Measurements from ENCODE around the gene ZNF532.

DNA sequence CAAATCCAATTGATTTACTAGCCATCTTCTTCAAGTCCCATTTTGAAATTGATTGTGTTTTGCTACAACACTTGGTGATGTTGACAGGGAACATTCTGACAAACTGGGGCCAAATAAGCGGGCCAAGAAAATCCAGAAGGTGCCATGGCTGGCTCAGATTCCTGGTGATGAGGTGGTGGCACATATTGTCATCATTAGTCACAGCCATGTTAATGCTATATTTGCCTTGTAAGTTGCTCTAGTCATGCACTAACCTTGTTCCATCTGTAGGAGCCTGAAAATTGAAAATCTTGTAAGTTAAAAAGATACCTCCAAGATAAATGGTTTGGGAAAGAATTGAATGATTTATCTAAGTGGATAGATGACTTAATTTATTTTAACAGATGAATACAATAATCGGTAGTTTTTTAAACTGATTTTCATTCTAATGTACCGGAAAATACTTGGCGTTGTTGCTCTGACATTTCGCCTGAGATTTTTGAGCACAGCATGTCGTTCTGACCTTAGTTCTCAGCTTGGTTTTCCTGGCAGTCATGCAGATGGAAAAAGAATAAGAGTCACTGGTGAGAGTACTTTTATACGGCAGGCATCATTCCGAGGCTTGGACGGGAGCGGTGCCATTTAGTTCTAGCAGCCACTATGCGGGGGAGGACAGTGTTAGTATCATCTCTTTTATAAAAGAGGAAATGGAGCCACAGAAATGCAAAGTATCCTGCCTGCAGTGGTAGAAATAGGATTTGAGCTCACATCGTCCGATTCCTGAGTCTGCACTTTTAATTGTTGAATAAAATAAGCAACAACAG, 133.9 kb downstream of the ZNF532 start:
- peak in 1 of 2 donors; percentile 31 for TF ChIP-seq POLR2A (IDR thresholded peaks at IDR 0.05)
- TF ChIP-seq, protein P1, sequence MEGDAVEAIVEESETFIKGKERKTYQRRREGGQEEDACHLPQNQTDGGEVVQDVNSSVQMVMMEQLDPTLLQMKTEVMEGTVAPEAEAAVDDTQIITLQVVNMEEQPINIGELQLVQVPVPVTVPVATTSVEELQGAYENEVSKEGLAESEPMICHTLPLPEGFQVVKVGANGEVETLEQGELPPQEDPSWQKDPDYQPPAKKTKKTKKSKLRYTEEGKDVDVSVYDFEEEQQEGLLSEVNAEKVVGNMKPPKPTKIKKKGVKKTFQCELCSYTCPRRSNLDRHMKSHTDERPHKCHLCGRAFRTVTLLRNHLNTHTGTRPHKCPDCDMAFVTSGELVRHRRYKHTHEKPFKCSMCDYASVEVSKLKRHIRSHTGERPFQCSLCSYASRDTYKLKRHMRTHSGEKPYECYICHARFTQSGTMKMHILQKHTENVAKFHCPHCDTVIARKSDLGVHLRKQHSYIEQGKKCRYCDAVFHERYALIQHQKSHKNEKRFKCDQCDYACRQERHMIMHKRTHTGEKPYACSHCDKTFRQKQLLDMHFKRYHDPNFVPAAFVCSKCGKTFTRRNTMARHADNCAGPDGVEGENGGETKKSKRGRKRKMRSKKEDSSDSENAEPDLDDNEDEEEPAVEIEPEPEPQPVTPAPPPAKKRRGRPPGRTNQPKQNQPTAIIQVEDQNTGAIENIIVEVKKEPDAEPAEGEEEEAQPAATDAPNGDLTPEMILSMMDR (IDR thresholded peaks at IDR 0.05): peak in 1 of 12 donors; percentile 20

Measured in heart left ventricle (tissue), 13 donors.